ENCODE measurements around the gene AP2A2.

- TF ChIP-seq CTCF (IDR thresholded peaks at IDR 0.05) = no peak
- no peak for TF ChIP-seq REST (IDR thresholded peaks at IDR 0.05; ENCODE audit: insufficient read depth in 1 of 2, low read depth in 2 of 2, low read length in 1 of 2)
- no peak for TF ChIP-seq POLR2AphosphoS5 (IDR thresholded peaks at IDR 0.05; ENCODE audit: low read depth, low read length)
- TF ChIP-seq TCF7L2 (IDR thresholded peaks at IDR 0.05; ENCODE audit: low read depth, low read length) = no peak
These were observed 102.5 kb downstream of the AP2A2 start for GRCh38 chr11:1028291-1028540.
